Stomach (tissue), 9 donors: ENCODE results near the gene C20orf204. TPM values are rescaled to one million over a fixed set of nuclear protein-coding genes. Genes with fewer than 3 reads are reported as not detected.
A peak's percentile ranks its signal among the peaks of the same experiment; 100 is the strongest.

Experiments used
- DNase-seq, 2 donors: peaks; one replicate each; pipeline versions ENCODE4 v3.0.0 to v3.0.0-alpha.2; 2013 to 2019
- H3K27ac ChIP-seq, 5 donors: fragments of 200-600 bp in 4 of 5; sonication (generic) in 4 of 5; one replicate each; pipeline ENCODE4 v1.5.1; 2013 to 2019; ENCODE audit warnings: mild to moderate bottlenecking in 1 of 5, moderate library complexity in 1 of 5
- H3K27me3 ChIP-seq, 3 donors: fragments of 200-600 bp; sonication (generic); one replicate each; pipeline ENCODE4 v1.5.1; 2017 to 2019; ENCODE audit warnings: mixed run types in 1 of 3
- H3K36me3 ChIP-seq, 4 donors: fragments of 200-600 bp; sonication (generic); 1 replicate in 3 of 4; 2 replicates in 1 of 4; pipeline ENCODE4 v1.5.1; 2016 to 2019
- H3K4me1 ChIP-seq, 4 donors: fragments of 200-600 bp; sonication (generic); one replicate each; pipeline ENCODE4 v1.5.1; 2016 to 2019
- H3K4me3 ChIP-seq, 4 donors: fragments of 200-600 bp; sonication (generic) in 3 of 4; one replicate each; pipeline ENCODE4 v1.5.1; 2016 to 2019; ENCODE audit warnings: mild to moderate bottlenecking in 1 of 4
- H3K9me3 ChIP-seq, 4 donors: fragments of 200-600 bp; sonication (generic); one replicate each; pipeline ENCODE4 v1.5.1; 2016 to 2019
- EP300 ChIP-seq: sonication (generic); formaldehyde crosslinking; IDR thresholded peaks from one replicate; pipeline ENCODE4 v1.6.1; 2017; ENCODE audit warnings: antibody characterized with exemption
- POLR2A ChIP-seq, 4 donors: fragments of 450-650 bp; IDR thresholded peaks; one replicate each; pipeline ENCODE4 v1.6.1; 2016; ENCODE audit warnings: antibody characterized with exemption in 4 of 4, control low read depth in 2 of 4, mild to moderate bottlenecking in 1 of 4, moderate library complexity in 1 of 4
- POLR2AphosphoS5 ChIP-seq, 3 donors: sonication (generic); formaldehyde crosslinking; IDR thresholded peaks; one replicate each; pipeline ENCODE4 v1.6.1; 2016; ENCODE audit warnings: antibody characterized with exemption in 3 of 3
- WGBS, 5 donors: extraction: QIAGEN DNeasy Blood & Tissue Kit in 3 of 5; methylation state at CpG; one replicate each; pipeline versions ENCODE4 v1.1.5 to v1.1.7; 2013 to 2018; 5-methylcytosine and 5-hydroxymethylcytosine counted together
- intact Hi-C: fragments of 100-400 bp; cut with DNase I; formaldehyde crosslinking; loops from one replicate; pipeline ENCODE4 v1.15.1; 2023; ENCODE audit warnings: low total_unique reads
- polyA plus RNA-seq, 3 donors: library from polyadenylated mRNA; stranded (reverse); fragments of 200-250 nt; gene quantifications; one replicate each; pipeline ENCODE4 v1.2.3, GENCODE V29; 2013
- total RNA-seq, 5 donors: library from RNA; depleted of rRNA; stranded (reverse); fragments of >200 nt; gene quantifications; one replicate each; pipeline versions ENCODE4 v1.1.0 to v1.2.3, GENCODE V29; 2014 to 2016
- TF ChIP-seq, protein P1 (sequence below), 7 experiments: fragments of 450-650 bp in 4 of 7; fragments of 200-600 bp in 3 of 7; sonication (generic) in 3 of 7; IDR thresholded peaks; one replicate each; pipeline ENCODE4 v1.5.1; 2016 to 2019; ENCODE audit warnings: antibody characterized with exemption in 7 of 7, control low read depth in 2 of 7, mild to moderate bottlenecking in 1 of 7
- donor health status: healthy with polysubstance abuse.
- donor health status: Bipolar disorder and iron deficiency.
- donor health status: healthy.

Gene C20orf204
- total and polyA plus RNA-seq, 8 donors: 0.62 to 3.4 (median 1.5) TPM; not detected in 4

DNA sequence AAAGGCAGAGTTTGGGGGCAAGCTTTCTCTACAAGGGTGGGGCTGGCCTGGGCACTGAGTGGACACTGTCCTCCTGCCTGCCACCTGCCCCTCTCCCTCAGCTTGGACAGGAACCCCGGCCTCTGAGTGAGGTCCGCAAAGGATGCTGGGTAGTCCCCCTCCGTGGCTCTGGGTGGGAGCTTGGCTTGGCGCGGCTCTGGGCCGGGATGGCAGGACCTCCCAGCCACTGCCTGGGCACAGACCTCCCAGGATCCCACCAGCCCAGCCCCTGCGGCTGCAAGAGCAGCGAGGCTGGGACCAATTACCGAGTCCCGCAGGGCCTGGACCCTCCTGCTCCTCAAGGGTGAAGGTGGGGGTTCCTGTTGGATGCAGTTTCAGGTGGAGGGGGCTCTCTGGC, 16.3 kb downstream of the C20orf204 start:
- Histone ChIP-seq H3K9me3 (no peaks in the 10 kb centered on the region), H3K27me3 (peaks cover 20 to 100% (median 73%) of the 10 kb centered on the region in 3 donors), H3K4me3 (no peak overlapping the region), H3K4me1 (peaks cover 17 to 36% (median 20%) of the 10 kb centered on the region in 4 donors), H3K27ac (peak overlapping the region; percentile 3 to 79 (median 67)), H3K36me3 (no peaks in the 10 kb centered on the region)
- intact Hi-C loops: no loop called here
- TF ChIP-seq, protein P1, sequence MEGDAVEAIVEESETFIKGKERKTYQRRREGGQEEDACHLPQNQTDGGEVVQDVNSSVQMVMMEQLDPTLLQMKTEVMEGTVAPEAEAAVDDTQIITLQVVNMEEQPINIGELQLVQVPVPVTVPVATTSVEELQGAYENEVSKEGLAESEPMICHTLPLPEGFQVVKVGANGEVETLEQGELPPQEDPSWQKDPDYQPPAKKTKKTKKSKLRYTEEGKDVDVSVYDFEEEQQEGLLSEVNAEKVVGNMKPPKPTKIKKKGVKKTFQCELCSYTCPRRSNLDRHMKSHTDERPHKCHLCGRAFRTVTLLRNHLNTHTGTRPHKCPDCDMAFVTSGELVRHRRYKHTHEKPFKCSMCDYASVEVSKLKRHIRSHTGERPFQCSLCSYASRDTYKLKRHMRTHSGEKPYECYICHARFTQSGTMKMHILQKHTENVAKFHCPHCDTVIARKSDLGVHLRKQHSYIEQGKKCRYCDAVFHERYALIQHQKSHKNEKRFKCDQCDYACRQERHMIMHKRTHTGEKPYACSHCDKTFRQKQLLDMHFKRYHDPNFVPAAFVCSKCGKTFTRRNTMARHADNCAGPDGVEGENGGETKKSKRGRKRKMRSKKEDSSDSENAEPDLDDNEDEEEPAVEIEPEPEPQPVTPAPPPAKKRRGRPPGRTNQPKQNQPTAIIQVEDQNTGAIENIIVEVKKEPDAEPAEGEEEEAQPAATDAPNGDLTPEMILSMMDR (IDR thresholded peaks at IDR 0.05): no peak
- TF ChIP-seq POLR2A (IDR thresholded peaks at IDR 0.05): no peak
- no peak for TF ChIP-seq EP300
- TF ChIP-seq POLR2AphosphoS5 (IDR thresholded peaks at IDR 0.05): no peak
- no peak for DNase-seq
- 79 to 84% (median 81%) methylated on average over 10 of the region's 10 CpGs for WGBS, 5 donors

DNA sequence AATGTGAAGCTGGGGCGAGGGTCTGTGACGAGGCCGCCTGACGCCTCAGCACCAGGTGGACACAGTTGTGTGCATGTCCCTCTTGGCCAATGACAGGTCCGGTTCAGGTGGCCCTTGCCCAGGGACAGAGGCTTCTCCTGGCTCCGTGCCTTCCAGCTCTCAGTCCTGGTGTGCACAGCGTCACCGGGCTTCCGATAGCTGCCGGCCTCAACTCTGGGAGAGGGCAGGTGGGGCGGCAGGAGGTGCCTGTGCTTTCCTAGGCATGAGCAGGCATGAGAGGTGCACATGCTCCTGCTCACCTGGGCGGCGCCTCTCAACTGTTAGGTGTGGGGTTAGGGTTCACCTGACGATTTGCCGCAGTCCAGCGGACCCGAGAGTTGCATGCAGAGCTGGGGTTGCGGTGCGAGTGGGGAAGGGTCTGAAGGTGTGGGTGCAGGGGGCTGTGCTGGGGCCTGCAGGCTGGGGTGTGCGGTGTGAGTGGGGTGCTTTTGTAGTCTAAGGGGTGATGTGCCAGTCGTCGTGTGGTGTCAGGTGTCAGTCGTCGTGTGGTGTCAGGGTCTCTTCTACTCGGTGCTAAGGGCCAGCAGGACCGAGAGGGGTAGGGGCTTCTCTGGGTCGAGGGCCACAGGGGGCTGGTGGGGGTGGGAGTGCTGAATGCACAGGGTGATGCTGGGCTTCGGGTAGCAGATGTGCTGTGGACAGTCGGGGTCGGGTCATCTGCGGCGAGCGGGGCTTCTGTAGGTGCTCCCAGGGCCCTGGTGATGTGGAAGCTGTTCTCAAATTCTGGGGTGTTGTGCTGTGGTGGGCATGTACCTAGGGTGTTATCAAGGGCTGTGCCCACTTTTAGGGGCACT, 17.2 kb downstream of the C20orf204 start:
- peaks cover 20 to 40% (median 24%) of the 10 kb centered on the region in 4 donors for H3K4me1 ChIP-seq
- H3K9me3 ChIP-seq: no peaks in the 10 kb centered on the region
- intact Hi-C loops: no loop called here
- DNase-seq: no peak
- no peaks in the 10 kb centered on the region for H3K36me3 ChIP-seq
- H3K27ac ChIP-seq: peak overlapping the region in 4 of 5 donors; percentile 59 to 79 (median 67)
- no peak overlapping the region for H3K4me3 ChIP-seq
- peaks cover 19 to 97% (median 66%) of the 10 kb centered on the region in 3 donors for H3K27me3 ChIP-seq
- no peak for TF ChIP-seq POLR2AphosphoS5 (IDR thresholded peaks at IDR 0.05)
- TF ChIP-seq, protein P1 (IDR thresholded peaks at IDR 0.05): no peak
- TF ChIP-seq POLR2A (IDR thresholded peaks at IDR 0.05): no peak
- TF ChIP-seq EP300: no peak
- WGBS, 5 donors: 69 to 83% (median 77%) methylated on average over 29 to 33 of the region's 33 CpGs

DNA sequence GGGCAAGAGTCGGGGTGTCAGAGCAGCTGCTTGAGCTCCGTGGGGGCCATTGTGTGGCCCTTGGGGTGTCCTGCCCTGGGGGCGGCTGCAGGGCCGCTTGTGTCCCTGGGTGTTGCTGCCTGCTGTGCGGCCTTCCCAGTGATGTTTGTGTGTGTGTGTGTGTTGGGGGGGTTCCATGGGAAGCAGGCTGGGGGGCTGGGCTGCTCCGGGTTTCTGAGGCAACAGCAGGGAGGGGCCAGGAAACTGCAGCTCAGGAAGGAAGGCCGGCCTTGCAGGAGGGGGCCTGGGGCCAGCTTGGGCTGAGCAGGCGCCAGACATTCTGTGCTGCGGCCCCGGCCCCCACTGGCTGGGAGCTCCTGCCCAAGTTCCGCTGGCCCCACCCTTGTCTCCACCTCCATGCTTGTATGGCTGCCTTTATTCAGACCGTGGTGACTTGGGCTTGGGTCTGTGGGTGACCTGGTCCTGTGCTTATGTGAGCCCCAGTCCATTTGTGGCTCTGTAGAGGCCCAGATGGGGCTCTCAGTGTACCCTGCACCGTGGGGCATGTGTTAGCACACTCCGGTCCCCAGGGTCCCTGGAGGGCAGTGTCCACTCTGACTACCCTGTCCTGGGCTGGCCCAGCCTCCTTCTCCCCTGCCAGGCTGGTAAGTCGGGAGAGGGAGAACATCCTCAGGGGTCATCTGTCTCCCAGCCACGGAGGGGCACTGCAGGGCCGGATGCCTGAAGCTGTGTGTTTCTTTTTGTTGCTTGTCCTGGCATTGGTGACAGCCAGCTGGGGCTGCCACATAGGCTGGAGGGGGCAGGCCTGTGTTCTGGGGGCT, 18.1 kb downstream of the C20orf204 start:
- H3K27me3 ChIP-seq: peaks cover 12 to 89% (median 57%) of the 10 kb centered on the region in 3 donors
- H3K27ac ChIP-seq: peak overlapping the region; percentile 18 to 79 (median 57)
- TF ChIP-seq EP300: no peak
- TF ChIP-seq, protein P1 (IDR thresholded peaks at IDR 0.05): no peak
- peak in 1 of 3 donors; percentile 9 for TF ChIP-seq POLR2AphosphoS5 (IDR thresholded peaks at IDR 0.05)
- H3K4me1 ChIP-seq: peaks cover 17 to 34% (median 26%) of the 10 kb centered on the region in 4 donors
- 30 to 40% (median 37%) methylated on average over 14 to 17 of the region's 17 CpGs for WGBS, 5 donors
- H3K36me3 ChIP-seq: no peaks in the 10 kb centered on the region
- no peak overlapping the region for H3K4me3 ChIP-seq
- peak in 1 of 2 donors; percentile 86 for DNase-seq
- no peaks in the 10 kb centered on the region for H3K9me3 ChIP-seq
- intact Hi-C loops: no loop called here

DNA sequence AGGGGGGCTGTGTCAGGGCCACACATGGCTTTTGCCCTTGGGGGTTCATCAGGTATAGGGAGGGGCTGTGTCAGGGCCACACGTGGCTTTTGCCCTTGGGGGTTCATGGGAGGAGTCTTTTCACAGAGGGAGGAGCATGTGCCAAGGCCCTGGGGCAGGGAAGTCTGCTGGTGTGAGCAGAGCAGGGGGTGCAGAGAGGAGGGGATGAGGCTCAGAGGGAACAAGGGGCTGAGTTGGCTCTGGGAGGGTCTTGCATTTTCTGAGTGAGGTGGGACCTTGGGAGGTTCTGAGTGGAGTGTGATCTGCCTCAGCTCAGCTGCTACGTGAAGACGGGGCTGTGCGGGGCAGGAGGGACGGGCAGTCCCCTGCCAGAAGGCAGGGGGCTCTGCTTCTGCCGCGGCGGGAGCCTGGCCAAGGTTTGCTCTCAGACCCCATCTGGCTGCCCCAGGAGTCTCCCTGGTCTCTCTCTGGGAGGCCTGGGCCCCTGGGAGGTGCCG, 19.5 kb downstream of the C20orf204 start:
- Histone ChIP-seq H3K4me3 (no peak overlapping the region), H3K4me1 (peaks cover 11 to 22% (median 18%) of the 10 kb centered on the region in 4 donors), H3K27me3 (peaks cover 2 to 75% (median 47%) of the 10 kb centered on the region in 3 donors), H3K9me3 (no peaks in the 10 kb centered on the region), H3K27ac (peak overlapping the region; percentile 16 to 79 (median 57)), H3K36me3 (no peaks in the 10 kb centered on the region)
- TF ChIP-seq, protein P1 (IDR thresholded peaks at IDR 0.05): no peak
- TF ChIP-seq POLR2AphosphoS5 (IDR thresholded peaks at IDR 0.05) (no peak), POLR2A (IDR thresholded peaks at IDR 0.05) (no peak), EP300 (no peak)
- intact Hi-C loops: no loop called here
- no peak for DNase-seq
- WGBS, 5 donors: 59 to 84% (median 64%) methylated on average over 2 to 9 of the region's 9 CpGs
